Keratinocyte (primary cell): Measurements from ENCODE around the gene CATSPERE.

Source experiments
- CTCF ChIP-seq, 3 experiments: IDR thresholded peaks in 1 of 3; conservative IDR thresholded peaks in 1 of 3; optimal IDR thresholded peaks in 1 of 3; 2 replicates in 2 of 3; 3 replicates in 1 of 3; pipeline versions ENCODE3 to v1.5.1; 2011; ENCODE audit warnings: low read length in 3 of 3, mild to moderate bottlenecking in 3 of 3, moderate library complexity in 2 of 3, control low read depth in 1 of 3, inconsistent platforms in 1 of 3; ENCODE audit not compliant: insufficient read depth in 2 of 3; ENCODE audit errors: extremely low read depth in 1 of 3
- EZH2 ChIP-seq: IDR thresholded peaks from one replicate; pipeline ENCODE4 v1.6.1; 2012; ENCODE audit warnings: inconsistent platforms, mild to moderate bottlenecking, low read length, moderate library complexity

GRCh38 chr1:244513493-244513892 is 52.4 kb downstream of the CATSPERE start:
- TF ChIP-seq CTCF (optimal IDR thresholded peaks at IDR 0.05 in 1 of 3, IDR thresholded peaks at IDR 0.05 in 1 of 3, conservative IDR thresholded peaks at IDR 0.05 in 1 of 3; ENCODE audit: extremely low read depth in 1 of 3, insufficient read depth in 2 of 3, low read length in 3 of 3): no peak
- TF ChIP-seq EZH2: no peak
